H1 (cell line): Measurements from ENCODE around the gene KRTAP24-1. TPM values are rescaled to one million over a fixed set of nuclear protein-coding genes. Genes with fewer than 3 reads are reported as not detected.

Source experiments
- CTCF ChIA-PET: fragments of 300-600 bp; sonication (Branson Sonifier 250); formaldehyde crosslinking; loops from one replicate; lab custom pipeline; 2021; ENCODE audit not compliant: partially characterized antibody; lab: Charles Lee
- POLR2A ChIA-PET: fragments of 300-600 bp; sonication (Branson Sonifier 250); formaldehyde crosslinking; loops from one replicate; lab custom pipeline; 2021; ENCODE audit warnings: inconsistent platforms; ENCODE audit not compliant: partially characterized antibody; lab: Charles Lee
- DNase-seq, 2 experiments: peaks; one replicate each; pipeline versions ENCODE4 v3.0.0 to v3.0.0-alpha.2; 2010 to 2022; ENCODE audit warnings: low spot score in 2 of 2, low read depth in 1 of 2, mixed read lengths in 1 of 2
- FAIRE-seq: peaks from 2 replicates; lab custom pipeline; 2011; peaks lifted over from hg19 to GRCh38; lab: Jason Lieb, UNC
- H2AFZ ChIP-seq: 2 replicates; pipeline ENCODE4 v1.8.1; 2012; ENCODE audit warnings: low read length, inconsistent platforms
- H2AK5ac ChIP-seq: 2 replicates; pipeline ENCODE4 v1.6.1; 2013; ENCODE audit warnings: low read depth, low read length
- H2BK120ac ChIP-seq: replicated peaks from 2 replicates; pipeline ENCODE3; 2013; ENCODE audit warnings: low read depth, low read length, inconsistent platforms
- H2BK12ac ChIP-seq: 2 replicates; pipeline ENCODE4 v1.6.1; 2013; ENCODE audit warnings: low read depth, low read length
- H2BK15ac ChIP-seq: 2 replicates; pipeline ENCODE4 v1.6.1; 2013; ENCODE audit warnings: low read length
- H2BK20ac ChIP-seq: 2 replicates; pipeline ENCODE4 v1.6.1; 2013; ENCODE audit warnings: low read length
- H2BK5ac ChIP-seq: 2 replicates; pipeline ENCODE4 v1.6.1; 2013; ENCODE audit warnings: low read depth, low read length
- H3K14ac ChIP-seq: 2 replicates; pipeline ENCODE4 v1.6.1; 2013; ENCODE audit warnings: inconsistent platforms; ENCODE audit not compliant: insufficient read length
- H3K18ac ChIP-seq: 2 replicates; pipeline ENCODE4 v1.6.1; 2013; ENCODE audit warnings: low read length; ENCODE audit errors: extremely low read depth
- H3K23ac ChIP-seq: 2 replicates; pipeline ENCODE4 v1.6.1; 2013; ENCODE audit warnings: inconsistent platforms; ENCODE audit not compliant: insufficient read length
- H3K23me2 ChIP-seq: 2 replicates; pipeline ENCODE4 v1.6.1; 2013; ENCODE audit warnings: low read depth, low read length
- H3K27ac ChIP-seq: 2 replicates; pipeline ENCODE4 v1.6.1; 2011; ENCODE audit warnings: low read depth, low read length, inconsistent platforms
- H3K27me3 ChIP-seq, 4 experiments: replicated peaks in 1 of 4; 1 replicate in 1 of 4; 2 replicates in 3 of 4; pipeline versions ENCODE4 v1.6.1 to v1.8.1; 2011 to 2013; ENCODE audit warnings: low read length in 3 of 4, mild to moderate bottlenecking in 3 of 4, inconsistent platforms in 2 of 4, mixed read lengths in 2 of 4, moderate library complexity in 1 of 4; ENCODE audit not compliant: control insufficient read depth in 3 of 4, insufficient read depth in 3 of 4; ENCODE audit errors: extremely low read depth in 1 of 4
- H3K36me3 ChIP-seq, 4 experiments: 2 replicates each; pipeline versions ENCODE4 v1.6.1 to v1.8.1; 2011 to 2013; ENCODE audit warnings: mild to moderate bottlenecking in 4 of 4, low read length in 3 of 4, moderate library complexity in 2 of 4, control low read depth in 1 of 4, inconsistent platforms in 1 of 4; ENCODE audit not compliant: insufficient read depth in 4 of 4, control insufficient read depth in 2 of 4
- H3K4ac ChIP-seq: replicated peaks from 2 replicates; pipeline ENCODE3; 2013; ENCODE audit warnings: low read length, low read depth, mixed read lengths, inconsistent platforms; ENCODE audit not compliant: insufficient read length
- H3K4me1 ChIP-seq, 4 experiments: replicated peaks in 1 of 4; 1 replicate in 1 of 4; 2 replicates in 3 of 4; pipeline versions ENCODE4 v1.6.1 to v1.8.1; 2011 to 2013; ENCODE audit warnings: low read length in 3 of 4, inconsistent platforms in 2 of 4, mixed read lengths in 1 of 4; ENCODE audit not compliant: insufficient read depth in 4 of 4, control insufficient read depth in 3 of 4
- H3K4me2 ChIP-seq, 2 experiments: 2 replicates each; pipeline versions ENCODE4 v1.6.1 to v1.8.1; 2011 to 2013; ENCODE audit warnings: low read depth in 2 of 2, low read length in 2 of 2, control low read depth in 1 of 2, inconsistent platforms in 1 of 2, mild to moderate bottlenecking in 1 of 2; ENCODE audit not compliant: insufficient read depth in 1 of 2
- H3K4me3 ChIP-seq, 4 experiments: fragments of 200-600, 300-600 bp in 1 of 4; sonication (generic), shearing (Covaris generic), sonication (Bioruptor Twin) in 1 of 4; 2 replicates each; pipeline versions ENCODE4 v1.5.1 to v1.8.1; 2011 to 2016; ENCODE audit warnings: low read length in 4 of 4, low read depth in 3 of 4, control low read depth in 2 of 4, inconsistent platforms in 2 of 4, mild to moderate bottlenecking in 2 of 4, mixed read lengths in 1 of 4, moderate library complexity in 1 of 4; ENCODE audit not compliant: insufficient read depth in 2 of 4; ENCODE audit errors: extremely low read depth in 1 of 4
- H3K56ac ChIP-seq: replicated peaks from 2 replicates; pipeline ENCODE3; 2013; ENCODE audit warnings: low read depth, mild to moderate bottlenecking, mixed read lengths, low read length, inconsistent platforms; ENCODE audit not compliant: insufficient read length
- H3K79me1 ChIP-seq: 2 replicates; pipeline ENCODE4 v1.6.1; 2013; ENCODE audit warnings: low read depth, low read length, control low read depth
- H3K79me2 ChIP-seq, 2 experiments: 2 replicates each; pipeline versions ENCODE4 v1.6.1 to v1.8.1; 2012 to 2013; ENCODE audit warnings: low read length in 2 of 2, mild to moderate bottlenecking in 2 of 2, inconsistent platforms in 1 of 2; ENCODE audit not compliant: insufficient read depth in 2 of 2, control insufficient read depth in 1 of 2
- H3K9ac ChIP-seq, 4 experiments: replicated peaks in 1 of 4; 1 replicate in 1 of 4; 2 replicates in 3 of 4; pipeline versions ENCODE4 v1.6.1 to v1.8.1; 2011 to 2013; ENCODE audit warnings: low read depth in 3 of 4, low read length in 3 of 4, control low read depth in 2 of 4, mild to moderate bottlenecking in 2 of 4, moderate library complexity in 2 of 4, inconsistent platforms in 1 of 4; ENCODE audit errors: extremely low read depth in 1 of 4
- H3K9me3 ChIP-seq, 2 experiments: 2 replicates each; pipeline versions ENCODE4 v1.6.1 to v1.8.1; 2012 to 2013; ENCODE audit warnings: mild to moderate bottlenecking in 2 of 2, moderate library complexity in 2 of 2, control low read depth in 1 of 2, inconsistent platforms in 1 of 2, low read depth in 1 of 2, low read length in 1 of 2, mixed read lengths in 1 of 2; ENCODE audit not compliant: insufficient read depth in 2 of 2
- H4K20me1 ChIP-seq, 2 experiments: replicated peaks in 1 of 2; 2 replicates each; pipeline versions ENCODE3 to v1.8.1; 2011 to 2013; ENCODE audit warnings: inconsistent platforms in 2 of 2, low read length in 2 of 2, mild to moderate bottlenecking in 1 of 2; ENCODE audit not compliant: insufficient read depth in 2 of 2, control insufficient read depth in 1 of 2
- H4K5ac ChIP-seq: 2 replicates; pipeline ENCODE4 v1.6.1; 2013; ENCODE audit warnings: low read length, low read depth, mixed read lengths, inconsistent platforms; ENCODE audit not compliant: insufficient read length
- H4K8ac ChIP-seq: 2 replicates; pipeline ENCODE4 v1.8.0; 2013; ENCODE audit warnings: mild to moderate bottlenecking, moderate library complexity, low read length, inconsistent platforms; ENCODE audit not compliant: insufficient read depth; ENCODE audit errors: extremely low read depth
- H4K91ac ChIP-seq: replicated peaks from 2 replicates; pipeline ENCODE3; 2013; ENCODE audit warnings: low read length, mixed read lengths, inconsistent platforms; ENCODE audit not compliant: insufficient read length
- ATF3 ChIP-seq: IDR thresholded peaks from 2 replicates; pipeline ENCODE4 v1.6.1; 2011; ENCODE audit warnings: low read depth, mild to moderate bottlenecking, low read length; ENCODE audit not compliant: insufficient read depth
- BRCA1 ChIP-seq: IDR thresholded peaks from 2 replicates; pipeline ENCODE4 v1.6.1; 2012; ENCODE audit warnings: low read depth, low read length, improper control_type of control experiment
- CEBPB ChIP-seq: IDR thresholded peaks from 2 replicates; pipeline ENCODE4 v1.6.1; 2012; ENCODE audit warnings: low read depth, low read length
- CHD2 ChIP-seq: IDR thresholded peaks from 2 replicates; pipeline ENCODE4 v1.6.1; 2012; ENCODE audit warnings: low read length, improper control_type of control experiment
- CTBP2 ChIP-seq: IDR thresholded peaks from 2 replicates; pipeline ENCODE4 v1.7.0; 2011; ENCODE audit warnings: borderline replicate concordance, mild to moderate bottlenecking, moderate library complexity, mixed read lengths, low read length; ENCODE audit not compliant: insufficient read depth, insufficient read length
- CTCF ChIP-seq, 3 experiments: IDR thresholded peaks; 1 replicate in 2 of 3; 2 replicates in 1 of 3; pipeline versions ENCODE4 v1.5.1 to v1.6.1; 2011; ENCODE audit warnings: low read length in 3 of 3, mild to moderate bottlenecking in 3 of 3, inconsistent platforms in 2 of 3, low read depth in 1 of 3, moderate library complexity in 1 of 3; ENCODE audit not compliant: insufficient read depth in 1 of 3; ENCODE audit errors: control extremely low read depth in 1 of 3
- KDM5A ChIP-seq: fragments of 200-600 bp; IDR thresholded peaks from 2 replicates; pipeline ENCODE4 v1.7.1; 2012; ENCODE audit warnings: mild to moderate bottlenecking, low read length, inconsistent platforms, mixed read lengths
- RNF2 ChIP-seq: fragments of 200-900, 300-1000 bp; sonication (generic); IDR thresholded peaks from 2 replicates; pipeline ENCODE4 v1.7.1; 2016; ENCODE audit warnings: borderline replicate concordance, low read depth, mild to moderate bottlenecking, antibody characterized with exemption, low read length; ENCODE audit not compliant: poor library complexity, severe bottlenecking; ENCODE audit errors: missing control alignments
- TEAD4 ChIP-seq: IDR thresholded peaks from 2 replicates; pipeline ENCODE4 v1.6.1; 2012; ENCODE audit warnings: low read depth, low read length, inconsistent platforms, mixed read lengths
- WGBS, 2 experiments: shearing (Covaris generic) in 1 of 2; methylation state at CpG; one replicate each; pipeline versions ENCODE4 v1.1.6 to v1.1.7; 2013 to 2015; ENCODE audit warnings: low lambda C conversion rate in 2 of 2, mixed read lengths in 2 of 2, inconsistent platforms in 1 of 2, low coverage in 1 of 2, missing lambda C conversion rate in 1 of 2; ENCODE audit not compliant: insufficient replicate concordance in 2 of 2, insufficient coverage in 1 of 2, insufficient read length in 1 of 2; ENCODE audit errors: extremely low coverage in 1 of 2, missing lambda C conversion rate in 1 of 2; 5-methylcytosine and 5-hydroxymethylcytosine counted together
- polyA plus RNA-seq, 7 experiments: library from polyadenylated mRNA; depleted of rRNA in 3 of 7; stranded (reverse) in 5 of 7; unstranded in 2 of 7; fragments of >200 nt in 5 of 7; fragments of 200-250 nt in 2 of 7; gene quantifications; 1 replicate in 5 of 7; 2 replicates in 1 of 7; 4 replicates in 1 of 7; pipeline versions ENCODE4 v1.2.1 to v1.2.3, GENCODE V29; 2011 to 2013; ENCODE audit warnings: missing spikeins in 2 of 7, mixed read lengths in 2 of 7
- total RNA-seq: library from RNA; stranded (reverse); fragmentation: NEBNext Ultra II Directional; extraction: Animal tissue kit (Norgen Biotek cat#: 25700); gene quantifications from 2 replicates; pipeline ENCODE4 v1.2.1, GENCODE V29; 2021

KRTAP24-1 gene
- total and polyA plus RNA-seq, 2 of the 8 experiments (the other 6 are each of a cell fraction or from before 2014, with no cell fraction given): not detected

- no peak overlapping the region for H2AK5ac ChIP-seq
- no peak overlapping the region for H3K56ac ChIP-seq
- H2BK20ac ChIP-seq: no peak overlapping the region
- no peak overlapping the region for H2BK12ac ChIP-seq
- H3K4me1 ChIP-seq: no peaks in the 10 kb centered on the region
- no peak overlapping the region for H3K27ac ChIP-seq
- no peaks in the 10 kb centered on the region for H3K79me2 ChIP-seq
- H3K9me3 ChIP-seq: no peaks in the 10 kb centered on the region
- H3K4me3 ChIP-seq: no peak overlapping the region
- DNase-seq (no peak), FAIRE-seq (no peak)
- no peak overlapping the region for H2AFZ ChIP-seq
- TF ChIP-seq ATF3 (no peak), CHD2 (no peak), CTBP2 (no peak), RNF2 (no peak), CEBPB (no peak), BRCA1 (no peak), CTCF (IDR thresholded peaks at IDR 0.05; ENCODE audit: control extremely low read depth in 1 of 3, insufficient read depth in 1 of 3, low read depth in 1 of 3, low read length in 3 of 3) (no peak), KDM5A (no peak), TEAD4 (no peak)
- no peak overlapping the region for H4K91ac ChIP-seq
- H3K36me3 ChIP-seq: no peaks in the 10 kb centered on the region
- H3K27me3 ChIP-seq: no peaks in the 10 kb centered on the region
- no peak overlapping the region for H3K4ac ChIP-seq
- no peak overlapping the region for H3K14ac ChIP-seq
- no peak overlapping the region for H3K23ac ChIP-seq
- H2BK5ac ChIP-seq: no peak overlapping the region
- no peak overlapping the region for H4K5ac ChIP-seq
- H3K18ac ChIP-seq: no peak overlapping the region
- ChIA-PET CTCF (no interaction called here), POLR2A (no interaction called here)
- no peaks in the 10 kb centered on the region for H4K20me1 ChIP-seq
- H2BK15ac ChIP-seq: no peak overlapping the region
- no peak overlapping the region for H2BK120ac ChIP-seq
- no peak overlapping the region for H3K9ac ChIP-seq
- H3K23me2 ChIP-seq: no peaks in the 10 kb centered on the region
- 77% methylated on average over 3 of the region's 3 CpGs; no CpG with 5 or more reads in 1 of the 2 experiments for WGBS, 2 experiments
- no peak overlapping the region for H3K4me2 ChIP-seq
- no peak overlapping the region for H4K8ac ChIP-seq
- no peaks in the 10 kb centered on the region for H3K79me1 ChIP-seq
Observed at GRCh38 chr21:30249936-30250335, 32.8 kb downstream of the KRTAP24-1 start.
